Spleen (tissue), 7 donors: ENCODE data around the gene LRRC49.

Experiments
- CTCF ChIP-seq, 11 experiments: fragments of 200-600 bp in 7 of 11; fragments of 450-650 bp in 4 of 11; sonication (generic) in 4 of 11; IDR thresholded peaks in 8 of 11; conservative IDR thresholded peaks in 3 of 11; 1 replicate in 7 of 11; 2 replicates in 4 of 11; pipeline versions ENCODE4 v1.4.0 to v1.8.0; 2016 to 2021; ENCODE audit warnings: antibody characterized with exemption in 11 of 11, inconsistent platforms in 4 of 11, mild to moderate bottlenecking in 1 of 11
- POLR2A ChIP-seq, 3 donors: fragments of 450-650 bp; IDR thresholded peaks; one replicate each; pipeline ENCODE4 v1.5.1; 2017; ENCODE audit warnings: antibody characterized with exemption in 3 of 3, mild to moderate bottlenecking in 1 of 3
- POLR2AphosphoS5 ChIP-seq, 3 donors: sonication (generic); formaldehyde crosslinking; IDR thresholded peaks; one replicate each; pipeline ENCODE4 v1.5.1; 2017; ENCODE audit warnings: antibody characterized with exemption in 3 of 3
- donor health status: DM: no; HTN: no; CAD: no; lungs with moderate emphysema.
- donor health status: DM: no; HTN: no; CAD: no.
- donor health status: DM: no; HTN: no; CAD: no.

- no peak for TF ChIP-seq CTCF (IDR thresholded peaks at IDR 0.05 in 8 of 11, conservative IDR thresholded peaks at IDR 0.05 in 3 of 11)
- TF ChIP-seq POLR2AphosphoS5 (IDR thresholded peaks at IDR 0.05), result no peak
- no peak for TF ChIP-seq POLR2A (IDR thresholded peaks at IDR 0.05)
Measured at GRCh38 chr15:71092056-71092600, 199.5 kb downstream of the LRRC49 start.
